COR-L47 (cell line): ENCODE data around the gene ZMYND8.
"Not testable (repeated sequence)": the region's sequence is repeated elsewhere in the genome, so short reads cannot be mapped to it uniquely, and the experiment has no call there.

Experiments used
- DNase-seq: peaks from one replicate; lab custom pipeline; 2025; lab: John Stamatoyannopoulos, UW

Gene ZMYND8

GRCh38 chr20:47204008-47204849, 152.3 kb downstream of the ZMYND8 start:
- no peak for DNase-seq

GRCh38 chr20:47202733-47203667, 153.5 kb downstream of the ZMYND8 start:
- DNase-seq: no peak

GRCh38 chr20:47201074-47201730, 155.3 kb downstream of the ZMYND8 start:
- no peak for DNase-seq

GRCh38 chr20:47198996-47199552, 157.4 kb downstream of the ZMYND8 start:
- DNase-seq: no peak

- DNase-seq: no peak
Observed at GRCh38 chr20:47198254-47198671, 158.2 kb downstream of the ZMYND8 start.

GRCh38 chr20:47196091-47197081, 160.1 kb downstream of the ZMYND8 start:
- DNase-seq: peak; percentile 19

- no peak for DNase-seq
Observed at GRCh38 chr20:47195573-47195972, 160.9 kb downstream of the ZMYND8 start.

- DNase-seq: no peak
Observed at GRCh38 chr20:47191956-47192355, 164.5 kb downstream of the ZMYND8 start.

- DNase-seq: no peak
Observed at GRCh38 chr20:47191074-47191673, 165.3 kb downstream of the ZMYND8 start.

- DNase-seq: no peak
Observed at GRCh38 chr20:47189060-47189459, 167.4 kb downstream of the ZMYND8 start.

- no peak for DNase-seq
Observed at GRCh38 chr20:47188540-47188939, 168.0 kb downstream of the ZMYND8 start.

GRCh38 chr20:47187450-47188195, 168.9 kb downstream of the ZMYND8 start:
- DNase-seq: no peak

GRCh38 chr20:47183367-47183766, 173.1 kb downstream of the ZMYND8 start:
- no peak for DNase-seq

- peak; percentile 4 for DNase-seq
Observed at GRCh38 chr20:47181056-47181862, 175.2 kb downstream of the ZMYND8 start.

GRCh38 chr20:47179267-47179666, 177.2 kb downstream of the ZMYND8 start:
- DNase-seq: no peak

GRCh38 chr20:47178851-47179250, 177.6 kb downstream of the ZMYND8 start:
- DNase-seq: no peak

- DNase-seq: no peak
Observed at GRCh38 chr20:47178277-47178676, 178.2 kb downstream of the ZMYND8 start.

GRCh38 chr20:47176217-47176616, 180.3 kb downstream of the ZMYND8 start:
- DNase-seq: not testable (repeated sequence)

GRCh38 chr20:47175493-47175892, 181.0 kb downstream of the ZMYND8 start:
- peak; percentile 43 for DNase-seq
